Measurements from ENCODE around the gene AP2A2. TPM values are rescaled to one million over a fixed set of nuclear protein-coding genes. Genes with fewer than 3 reads are reported as not detected.

AP2A2 gene
- total and polyA plus RNA-seq, 11 donors, result 20.4 to 71.4 (median 36.5) TPM

DNA sequence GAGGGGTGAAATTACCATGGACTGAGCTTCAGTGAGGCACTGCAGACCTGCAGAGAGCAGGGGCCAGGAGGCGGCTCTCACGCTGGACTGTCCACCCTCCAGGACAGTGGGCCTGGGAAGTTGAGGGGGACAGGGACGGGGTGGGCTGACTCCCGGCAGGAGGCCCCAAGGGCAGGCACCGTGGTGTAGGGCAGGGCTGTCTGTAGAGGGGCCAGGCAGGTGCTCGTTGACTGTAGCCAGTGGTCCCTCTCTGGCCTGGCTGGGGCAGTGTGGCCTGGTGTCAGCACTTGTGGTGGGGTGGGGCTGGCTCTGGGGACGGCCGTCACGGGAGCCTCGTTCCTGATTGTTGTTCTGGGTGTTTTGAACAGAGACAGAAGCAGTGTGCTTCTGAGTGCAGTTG is 64.4 kb downstream of the AP2A2 start:
- ATAC-seq (no peak), DNase-seq (no peak)
- Histone ChIP-seq H3K4me3 (no peak overlapping the region), H3K4me1 (peaks cover 0 to 6% (median 0%) of the 10 kb centered on the region in 12 donors), H3K27ac (no peak overlapping the region), H3K36me3 (peaks cover 0 to 89% (median 86%) of the 10 kb centered on the region in 9 donors), H3K9me3 (no peaks in the 10 kb centered on the region), H3K27me3 (no peaks in the 10 kb centered on the region)
- TF ChIP-seq POLR2A (IDR thresholded peaks at IDR 0.05), result no peak
- TF ChIP-seq, protein P1, sequence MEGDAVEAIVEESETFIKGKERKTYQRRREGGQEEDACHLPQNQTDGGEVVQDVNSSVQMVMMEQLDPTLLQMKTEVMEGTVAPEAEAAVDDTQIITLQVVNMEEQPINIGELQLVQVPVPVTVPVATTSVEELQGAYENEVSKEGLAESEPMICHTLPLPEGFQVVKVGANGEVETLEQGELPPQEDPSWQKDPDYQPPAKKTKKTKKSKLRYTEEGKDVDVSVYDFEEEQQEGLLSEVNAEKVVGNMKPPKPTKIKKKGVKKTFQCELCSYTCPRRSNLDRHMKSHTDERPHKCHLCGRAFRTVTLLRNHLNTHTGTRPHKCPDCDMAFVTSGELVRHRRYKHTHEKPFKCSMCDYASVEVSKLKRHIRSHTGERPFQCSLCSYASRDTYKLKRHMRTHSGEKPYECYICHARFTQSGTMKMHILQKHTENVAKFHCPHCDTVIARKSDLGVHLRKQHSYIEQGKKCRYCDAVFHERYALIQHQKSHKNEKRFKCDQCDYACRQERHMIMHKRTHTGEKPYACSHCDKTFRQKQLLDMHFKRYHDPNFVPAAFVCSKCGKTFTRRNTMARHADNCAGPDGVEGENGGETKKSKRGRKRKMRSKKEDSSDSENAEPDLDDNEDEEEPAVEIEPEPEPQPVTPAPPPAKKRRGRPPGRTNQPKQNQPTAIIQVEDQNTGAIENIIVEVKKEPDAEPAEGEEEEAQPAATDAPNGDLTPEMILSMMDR (IDR thresholded peaks at IDR 0.05), result no peak
- 84 to 91% (median 89%) methylated on average over 9 to 10 of the region's 10 CpGs for WGBS, 4 donors
- intact Hi-C loops (cut with DNase I), result no loop called here

DNA sequence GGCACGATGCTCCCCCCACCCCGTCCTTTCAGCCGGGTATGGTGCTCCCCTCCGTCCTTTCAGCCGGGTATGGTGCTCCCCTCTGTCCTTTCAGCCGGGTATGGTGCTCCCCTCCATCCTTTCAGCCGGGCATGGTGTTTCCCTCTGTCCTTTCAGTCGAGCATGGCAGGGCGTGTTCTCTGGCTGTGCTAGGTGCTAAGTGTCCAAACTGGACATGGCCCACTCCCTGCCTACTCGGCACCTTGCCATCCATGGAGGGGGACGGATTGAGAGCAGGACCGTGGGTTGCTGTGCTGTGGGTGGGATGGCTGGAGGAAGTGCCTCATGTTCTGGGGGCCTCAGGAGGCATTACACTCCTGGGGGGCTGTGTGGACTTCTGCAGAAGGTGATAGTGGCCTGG is 65.4 kb downstream of the AP2A2 start:
- TF ChIP-seq, protein P1 (IDR thresholded peaks at IDR 0.05), result no peak
- no peak for TF ChIP-seq POLR2A (IDR thresholded peaks at IDR 0.05)
- Histone ChIP-seq H3K4me3 (no peak overlapping the region), H3K9me3 (no peaks in the 10 kb centered on the region), H3K36me3 (peaks cover 0 to 87% (median 81%) of the 10 kb centered on the region in 9 donors), H3K27me3 (no peaks in the 10 kb centered on the region), H3K27ac (no peak overlapping the region), H3K4me1 (peaks cover 0 to 10% (median 0%) of the 10 kb centered on the region in 12 donors)
- WGBS, 4 donors, result 85 to 92% (median 88%) methylated on average over 12 of the region's 12 CpGs
- DNase-seq, result no peak
- intact Hi-C loops (cut with DNase I), result no loop called here
- ATAC-seq, result no peak

- ATAC-seq (no peak), DNase-seq (no peak)
- 86 to 90% (median 87%) methylated on average over 24 of the region's 24 CpGs for WGBS, 4 donors
- TF ChIP-seq, protein P1 (IDR thresholded peaks at IDR 0.05), result no peak
- no peak for TF ChIP-seq POLR2A (IDR thresholded peaks at IDR 0.05)
- Histone ChIP-seq H3K9me3 (no peaks in the 10 kb centered on the region), H3K27me3 (no peaks in the 10 kb centered on the region), H3K4me1 (peaks cover 0 to 4% (median 0%) of the 10 kb centered on the region in 12 donors), H3K27ac (no peak overlapping the region), H3K36me3 (peaks cover 0 to 87% (median 79%) of the 10 kb centered on the region in 9 donors), H3K4me3 (no peak overlapping the region)
- intact Hi-C loops (cut with DNase I), result no loop called here
These were observed 66.1 kb downstream of the AP2A2 start for GRCh38 chr11:991711-992307.

- peaks cover 0 to 85% (median 76%) of the 10 kb centered on the region in 9 donors for H3K36me3 ChIP-seq
- H3K27ac ChIP-seq, result no peak overlapping the region
- 87 to 91% (median 90%) methylated on average over 15 to 16 of the region's 16 CpGs for WGBS, 4 donors
- H3K4me3 ChIP-seq, result no peak overlapping the region
- TF ChIP-seq, protein P1 (IDR thresholded peaks at IDR 0.05), result no peak
- no peak for TF ChIP-seq POLR2A (IDR thresholded peaks at IDR 0.05)
- H3K4me1 ChIP-seq, result peaks cover 0 to 4% (median 0%) of the 10 kb centered on the region in 12 donors
- intact Hi-C loops (cut with DNase I), result no loop called here
- H3K27me3 ChIP-seq, result no peaks in the 10 kb centered on the region
- H3K9me3 ChIP-seq, result no peaks in the 10 kb centered on the region
- ATAC-seq (no peak), DNase-seq (no peak)
These were observed 66.9 kb downstream of the AP2A2 start for GRCh38 chr11:992577-992976.
